ENCODE measurements around the gene TAP1.

TAP1 gene

GRCh38 chr6:32842690-32843089 lies 10.8 kb downstream of the TAP1 start:
- H3K27ac ChIP-seq (ENCODE audit: low read depth, low read length), result no peak overlapping the region
- H3K4me2 ChIP-seq (ENCODE audit: low read depth, low read length, poor library complexity, severe bottlenecking), result peak overlapping the region; percentile 86
- no peaks in the 10 kb centered on the region for H3K36me3 ChIP-seq (ENCODE audit: low read length)
- no peaks in the 10 kb centered on the region for H3K27me3 ChIP-seq (ENCODE audit: low read length)
- no peak for TF ChIP-seq CTCF (IDR thresholded peaks at IDR 0.05; ENCODE audit: insufficient read depth, low read length, poor library complexity, severe bottlenecking)
- TF ChIP-seq EZH2phosphoT487 (conservative IDR thresholded peaks at IDR 0.05; ENCODE audit: low read length), result no peak
- H3K79me2 ChIP-seq (ENCODE audit: insufficient read depth, low read length), result peaks cover 4% of the 10 kb centered on the region; the same call in 1 of the 2 replicates
- H3K9ac ChIP-seq (ENCODE audit: low read length), result no peak overlapping the region
- H3F3A ChIP-seq (ENCODE audit: insufficient read depth), result peaks cover 18% of the 10 kb centered on the region
- no peaks in the 10 kb centered on the region for H4K20me1 ChIP-seq (ENCODE audit: low read depth, low read length)
- H3K4me3 ChIP-seq (ENCODE audit: insufficient read depth, low read length, poor library complexity, severe bottlenecking), result no peak overlapping the region
- no peaks in the 10 kb centered on the region for H3K9me2 ChIP-seq (replicated peaks; ENCODE audit: insufficient read depth, low read length)
- H2AFZ ChIP-seq (ENCODE audit: low read depth, low read length, severe bottlenecking), result no peak overlapping the region
- no peaks in the 10 kb centered on the region for H3K9me3 ChIP-seq (ENCODE audit: insufficient read depth, low read length)

GRCh38 chr6:32842021-32842650 lies 11.4 kb downstream of the TAP1 start:
- H3K79me2 ChIP-seq (ENCODE audit: insufficient read depth, low read length), result peaks cover 10% of the 10 kb centered on the region; the same call in 1 of the 2 replicates
- H3K27ac ChIP-seq (ENCODE audit: low read depth, low read length), result no peak overlapping the region
- no peak overlapping the region for H3K4me3 ChIP-seq (ENCODE audit: insufficient read depth, low read length, poor library complexity, severe bottlenecking)
- H3K4me2 ChIP-seq (ENCODE audit: low read depth, low read length, poor library complexity, severe bottlenecking), result no peak overlapping the region
- H3F3A ChIP-seq (ENCODE audit: insufficient read depth), result peaks cover 18% of the 10 kb centered on the region
- H4K20me1 ChIP-seq (ENCODE audit: low read depth, low read length), result no peaks in the 10 kb centered on the region
- TF ChIP-seq CTCF (IDR thresholded peaks at IDR 0.05; ENCODE audit: insufficient read depth, low read length, poor library complexity, severe bottlenecking) (no peak), EZH2phosphoT487 (conservative IDR thresholded peaks at IDR 0.05; ENCODE audit: low read length) (no peak)
- H3K27me3 ChIP-seq (ENCODE audit: low read length), result no peaks in the 10 kb centered on the region
- no peak overlapping the region for H3K9ac ChIP-seq (ENCODE audit: low read length)
- no peaks in the 10 kb centered on the region for H3K9me3 ChIP-seq (ENCODE audit: insufficient read depth, low read length)
- no peak overlapping the region for H2AFZ ChIP-seq (ENCODE audit: low read depth, low read length, severe bottlenecking)
- H3K9me2 ChIP-seq (replicated peaks; ENCODE audit: insufficient read depth, low read length), result no peaks in the 10 kb centered on the region
- no peaks in the 10 kb centered on the region for H3K36me3 ChIP-seq (ENCODE audit: low read length)

GRCh38 chr6:32840604-32841246 lies 12.8 kb downstream of the TAP1 start:
- Histone ChIP-seq H3K27me3 (ENCODE audit: low read length) (no peaks in the 10 kb centered on the region), H3K27ac (ENCODE audit: low read depth, low read length) (no peak overlapping the region), H3K9me3 (ENCODE audit: insufficient read depth, low read length) (no peaks in the 10 kb centered on the region), H2AFZ (ENCODE audit: low read depth, low read length, severe bottlenecking) (no peak overlapping the region), H3K4me3 (ENCODE audit: insufficient read depth, low read length, poor library complexity, severe bottlenecking) (no peak overlapping the region), H4K20me1 (ENCODE audit: low read depth, low read length) (no peaks in the 10 kb centered on the region), H3K9me2 (replicated peaks; ENCODE audit: insufficient read depth, low read length) (no peaks in the 10 kb centered on the region), H3K4me2 (ENCODE audit: low read depth, low read length, poor library complexity, severe bottlenecking) (no peak overlapping the region), H3K9ac (ENCODE audit: low read length) (no peak overlapping the region), H3K36me3 (ENCODE audit: low read length) (no peaks in the 10 kb centered on the region), H3F3A (ENCODE audit: insufficient read depth) (peaks cover 14% of the 10 kb centered on the region), H3K79me2 (ENCODE audit: insufficient read depth, low read length) (peaks cover 16% of the 10 kb centered on the region; the same call in 1 of the 2 replicates)
- no peak for TF ChIP-seq CTCF (IDR thresholded peaks at IDR 0.05; ENCODE audit: insufficient read depth, low read length, poor library complexity, severe bottlenecking)
- no peak for TF ChIP-seq EZH2phosphoT487 (conservative IDR thresholded peaks at IDR 0.05; ENCODE audit: low read length)

Data from SU-DHL-6 (cell line).